ENCODE data around the gene RPL35.
"Not testable (repeated sequence)": the region's sequence is repeated elsewhere in the genome, so short reads cannot be mapped to it uniquely, and the experiment has no call there.

DNA sequence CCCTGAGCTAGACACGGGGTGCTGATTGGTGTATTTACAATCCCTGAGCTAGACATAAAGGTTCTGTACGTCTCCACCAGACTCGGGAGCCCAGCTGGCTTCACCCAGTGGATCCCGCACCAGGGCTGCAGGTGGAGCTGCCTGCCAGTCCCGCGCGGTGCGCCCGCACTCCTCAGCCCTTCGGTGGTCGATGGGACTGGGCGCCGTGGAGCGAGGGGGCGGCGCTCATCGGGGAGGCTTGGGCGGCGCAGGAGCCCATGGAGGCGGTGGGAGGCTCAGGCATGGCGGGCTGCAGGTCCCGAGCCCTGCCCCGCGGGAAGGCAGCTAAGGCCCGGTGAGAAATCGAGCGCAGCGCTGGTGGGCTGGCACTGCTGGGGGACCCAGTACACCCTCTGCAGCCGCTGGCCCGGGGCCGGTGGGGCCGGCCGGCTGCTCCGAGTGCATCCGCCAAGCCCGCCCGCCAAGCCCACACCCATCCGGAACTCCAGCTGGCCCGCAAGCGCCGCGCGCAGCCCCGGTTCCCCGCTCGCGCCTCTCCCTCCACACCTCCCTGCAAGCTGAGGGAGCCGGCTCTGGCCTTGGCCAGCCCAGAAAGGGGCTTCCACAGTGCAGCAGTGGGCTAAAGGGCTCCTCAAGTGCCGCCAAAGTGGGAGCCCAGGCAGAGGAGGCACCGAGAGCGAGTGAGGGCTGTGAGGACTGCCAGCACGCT lies 23.0 kb downstream of the RPL35 start:
- TF ChIP-seq, protein P1, sequence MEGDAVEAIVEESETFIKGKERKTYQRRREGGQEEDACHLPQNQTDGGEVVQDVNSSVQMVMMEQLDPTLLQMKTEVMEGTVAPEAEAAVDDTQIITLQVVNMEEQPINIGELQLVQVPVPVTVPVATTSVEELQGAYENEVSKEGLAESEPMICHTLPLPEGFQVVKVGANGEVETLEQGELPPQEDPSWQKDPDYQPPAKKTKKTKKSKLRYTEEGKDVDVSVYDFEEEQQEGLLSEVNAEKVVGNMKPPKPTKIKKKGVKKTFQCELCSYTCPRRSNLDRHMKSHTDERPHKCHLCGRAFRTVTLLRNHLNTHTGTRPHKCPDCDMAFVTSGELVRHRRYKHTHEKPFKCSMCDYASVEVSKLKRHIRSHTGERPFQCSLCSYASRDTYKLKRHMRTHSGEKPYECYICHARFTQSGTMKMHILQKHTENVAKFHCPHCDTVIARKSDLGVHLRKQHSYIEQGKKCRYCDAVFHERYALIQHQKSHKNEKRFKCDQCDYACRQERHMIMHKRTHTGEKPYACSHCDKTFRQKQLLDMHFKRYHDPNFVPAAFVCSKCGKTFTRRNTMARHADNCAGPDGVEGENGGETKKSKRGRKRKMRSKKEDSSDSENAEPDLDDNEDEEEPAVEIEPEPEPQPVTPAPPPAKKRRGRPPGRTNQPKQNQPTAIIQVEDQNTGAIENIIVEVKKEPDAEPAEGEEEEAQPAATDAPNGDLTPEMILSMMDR (IDR thresholded peaks at IDR 0.05) = not testable (repeated sequence)
- not testable (repeated sequence) for TF ChIP-seq POLR2A (IDR thresholded peaks at IDR 0.05)

All from testis (tissue), 2 donors.